ENCODE measurements around the gene NIBAN1.
"Not testable (repeated sequence)": the region's sequence is repeated elsewhere in the genome, so short reads cannot be mapped to it uniquely, and the experiment has no call there.

The NIBAN1 gene

DNA sequence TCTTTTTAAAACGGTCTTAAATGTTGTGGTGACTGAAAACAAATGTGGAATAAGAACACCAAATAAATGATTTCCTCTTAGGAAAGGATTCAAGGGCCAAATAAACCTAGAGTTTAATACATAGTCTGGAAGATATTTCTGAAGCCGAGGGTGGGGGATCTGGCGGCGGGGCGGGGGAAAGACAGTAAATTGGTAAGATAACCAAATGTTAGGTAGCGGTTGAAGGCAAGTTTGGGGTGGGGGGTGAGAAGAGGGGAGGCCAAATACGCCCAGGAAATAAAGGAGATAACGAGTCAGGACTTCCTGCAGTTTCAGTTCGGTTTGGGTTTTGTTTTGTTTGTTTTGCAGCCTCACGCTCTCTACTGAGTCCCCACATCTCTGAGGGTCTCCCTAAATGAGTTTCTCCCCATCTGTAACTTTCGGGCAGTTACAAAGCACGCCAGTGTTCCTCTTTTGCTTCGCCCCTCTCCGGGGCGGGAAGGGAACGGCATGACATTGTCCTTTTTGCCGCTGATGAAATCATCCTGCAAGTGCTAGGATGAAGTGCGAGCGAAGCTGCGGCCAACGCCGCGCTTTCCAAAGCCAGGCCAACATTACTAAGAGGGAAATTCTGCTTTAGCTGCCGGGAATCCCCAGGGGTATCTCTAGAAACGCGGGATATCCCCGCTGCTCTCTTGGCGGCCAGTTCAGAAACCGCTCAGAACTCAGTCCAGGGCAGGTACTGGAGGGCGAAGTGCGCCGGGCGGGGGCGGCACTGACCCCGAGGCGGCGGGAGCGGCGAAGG is 844 bp downstream of the NIBAN1 start:
- DNase-seq (ENCODE audit: low read depth), result peak; percentile 53

DNA sequence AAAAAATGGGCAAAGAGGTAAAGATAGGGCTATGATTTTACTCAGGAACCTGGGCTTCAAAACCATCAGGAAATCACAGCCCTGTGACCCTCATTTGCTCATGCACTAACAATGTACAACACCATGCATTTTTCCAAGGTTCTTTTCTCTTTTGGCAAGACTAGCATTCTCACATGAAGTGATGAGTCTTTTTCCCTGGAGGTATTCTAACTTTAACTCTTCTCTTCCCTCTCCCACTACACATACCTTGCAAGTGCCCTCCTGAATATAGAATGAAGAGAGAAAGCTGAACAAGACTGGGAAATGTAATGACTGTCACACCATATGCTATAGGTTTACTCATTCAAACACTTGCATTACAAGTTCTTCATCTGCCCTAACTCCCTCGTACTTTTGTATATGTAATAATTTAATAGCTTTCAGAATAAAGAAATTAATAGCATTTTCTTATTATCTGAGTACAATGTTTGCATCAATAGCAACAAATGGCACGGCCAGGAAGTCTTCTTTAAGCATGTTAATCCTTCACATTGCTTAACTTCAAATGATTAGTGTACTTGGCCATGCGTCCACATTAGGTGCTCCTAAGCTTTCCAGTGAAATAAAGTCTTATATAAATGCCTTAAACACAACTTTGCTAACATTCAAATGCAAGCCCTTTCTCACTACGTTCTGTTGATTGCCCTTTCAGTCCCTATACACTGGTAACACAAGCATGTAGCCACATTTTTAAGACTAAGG is 1.8 kb downstream of the NIBAN1 start:
- no peak for DNase-seq (ENCODE audit: low read depth)

- DNase-seq (ENCODE audit: low read depth), result no peak
Measured at GRCh38 chr1:184971522-184972265, 2.6 kb downstream of the NIBAN1 start.

- DNase-seq (ENCODE audit: low read depth), result no peak
Measured at GRCh38 chr1:184970691-184971161, 3.6 kb downstream of the NIBAN1 start.

DNA sequence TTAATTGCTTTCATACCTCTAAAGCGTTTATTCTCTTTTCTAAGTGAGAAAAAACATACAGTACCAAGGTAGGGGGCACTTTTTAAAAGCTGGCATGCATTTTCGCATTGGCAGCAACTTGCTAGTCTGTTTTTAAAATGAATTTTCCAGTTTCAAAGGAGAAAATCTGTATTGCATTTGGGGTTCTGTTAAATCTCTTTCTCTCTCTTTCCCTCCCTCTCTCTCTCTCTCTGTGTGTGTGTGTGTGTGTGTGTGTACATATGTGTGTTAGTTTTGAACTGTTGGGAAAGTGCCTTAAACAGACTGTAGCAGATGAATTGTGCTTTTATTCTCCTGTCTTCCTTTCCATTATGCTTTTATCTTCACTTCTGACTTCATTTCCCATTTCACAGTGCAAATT is 7.3 kb downstream of the NIBAN1 start:
- DNase-seq (ENCODE audit: low read depth), result no peak

GRCh38 chr1:184965944-184966860 is 8.1 kb downstream of the NIBAN1 start:
- no peak for DNase-seq (ENCODE audit: low read depth)

GRCh38 chr1:184965439-184965838 is 8.9 kb downstream of the NIBAN1 start:
- no peak for DNase-seq (ENCODE audit: low read depth)

GRCh38 chr1:184959626-184960025 is 14.7 kb downstream of the NIBAN1 start:
- DNase-seq (ENCODE audit: low read depth), result no peak

DNA sequence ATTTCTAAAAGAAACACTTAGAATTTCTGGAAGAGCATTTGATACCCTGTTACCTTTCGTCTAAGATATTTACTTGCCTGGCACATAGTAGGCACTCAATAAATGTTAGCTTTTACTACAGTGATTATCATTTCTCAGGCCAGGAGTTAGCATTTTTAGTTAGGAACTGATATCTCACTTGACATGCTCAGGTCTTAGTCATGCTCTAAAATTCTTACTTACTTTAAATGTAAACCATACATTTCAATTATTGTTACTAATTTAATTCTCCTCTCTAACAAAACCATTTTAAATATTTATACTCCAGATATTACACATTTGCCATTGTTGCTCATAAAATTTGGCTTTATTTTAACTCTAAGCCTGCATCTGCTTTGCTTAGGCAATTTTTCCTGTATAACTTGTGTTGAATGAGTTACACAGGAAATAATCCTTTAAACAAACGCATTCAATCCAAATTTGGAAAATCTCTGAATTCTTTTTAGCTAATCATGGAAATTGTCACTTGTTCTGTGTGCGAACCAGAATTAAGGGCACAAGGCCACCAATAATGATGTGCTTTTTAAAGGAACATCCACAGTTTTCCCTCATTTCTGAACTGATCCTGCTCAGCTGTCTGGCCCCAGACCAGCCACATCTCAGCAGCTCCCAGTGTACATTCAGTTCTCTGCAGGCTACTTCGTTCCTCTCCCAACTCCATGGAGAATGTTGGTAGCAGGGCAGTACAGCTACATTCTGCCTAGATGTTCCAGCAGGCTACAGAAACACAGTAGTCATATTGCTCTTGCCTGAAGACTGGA is 15.6 kb downstream of the NIBAN1 start:
- DNase-seq (ENCODE audit: low read depth), result no peak

DNA sequence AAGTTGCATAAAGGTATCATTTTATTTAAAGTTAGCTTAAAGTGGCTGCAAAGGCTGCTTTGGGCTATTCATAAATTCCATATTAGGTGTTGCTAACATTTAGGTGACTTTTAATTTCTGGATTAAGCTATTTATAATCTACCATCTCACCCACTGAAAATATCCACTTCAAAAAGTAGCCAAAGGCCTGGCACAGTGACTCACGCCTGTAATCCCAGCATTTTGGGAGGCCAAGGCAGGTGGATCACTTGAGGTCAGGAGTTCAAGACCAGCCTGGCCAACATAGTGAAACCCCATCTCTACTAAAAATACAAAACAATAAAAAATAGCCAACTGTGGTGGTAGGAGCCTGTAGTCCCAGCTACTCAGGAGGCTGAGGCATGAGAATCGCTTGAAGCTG is 16.4 kb downstream of the NIBAN1 start:
- not testable (repeated sequence) for DNase-seq (ENCODE audit: low read depth)

GRCh38 chr1:184956999-184957700 is 17.2 kb downstream of the NIBAN1 start:
- no peak for DNase-seq (ENCODE audit: low read depth)

DNA sequence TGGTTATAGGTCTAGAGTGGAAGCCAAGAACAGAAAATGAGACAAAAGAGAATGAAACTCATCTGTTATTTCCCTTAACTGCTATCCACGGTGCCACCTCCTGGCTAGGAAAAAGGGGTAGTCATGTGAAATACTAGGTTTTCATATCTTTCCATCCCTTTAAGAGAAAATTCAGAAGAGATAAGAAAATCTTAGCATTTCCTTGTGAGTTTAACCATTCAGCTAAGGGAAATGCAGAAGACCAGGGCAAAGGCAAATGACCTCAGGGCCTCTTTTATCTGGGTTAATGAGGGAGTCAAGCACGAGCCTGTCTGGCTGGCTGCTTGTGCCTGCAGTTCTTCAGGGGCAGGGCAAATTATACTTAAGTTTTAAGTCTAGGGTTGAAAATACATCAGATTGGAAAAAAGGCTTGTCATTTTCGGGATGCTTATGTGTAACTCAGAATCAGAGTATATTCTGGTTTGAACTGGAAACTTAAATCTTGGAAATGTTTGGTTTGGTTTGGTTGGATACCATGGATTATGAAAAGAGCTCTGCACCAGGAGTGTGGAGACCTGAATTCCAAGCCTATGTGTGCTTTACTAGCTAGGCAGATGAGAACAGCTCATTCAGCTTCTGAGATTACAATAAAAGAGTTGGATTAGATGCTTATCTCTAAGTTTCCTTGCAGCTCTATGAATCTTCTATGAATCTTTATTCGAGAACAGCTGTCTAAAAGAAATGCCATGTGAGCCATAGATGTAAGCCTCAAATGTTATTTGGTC is 19.9 kb downstream of the NIBAN1 start:
- no peak for DNase-seq (ENCODE audit: low read depth)

DNA sequence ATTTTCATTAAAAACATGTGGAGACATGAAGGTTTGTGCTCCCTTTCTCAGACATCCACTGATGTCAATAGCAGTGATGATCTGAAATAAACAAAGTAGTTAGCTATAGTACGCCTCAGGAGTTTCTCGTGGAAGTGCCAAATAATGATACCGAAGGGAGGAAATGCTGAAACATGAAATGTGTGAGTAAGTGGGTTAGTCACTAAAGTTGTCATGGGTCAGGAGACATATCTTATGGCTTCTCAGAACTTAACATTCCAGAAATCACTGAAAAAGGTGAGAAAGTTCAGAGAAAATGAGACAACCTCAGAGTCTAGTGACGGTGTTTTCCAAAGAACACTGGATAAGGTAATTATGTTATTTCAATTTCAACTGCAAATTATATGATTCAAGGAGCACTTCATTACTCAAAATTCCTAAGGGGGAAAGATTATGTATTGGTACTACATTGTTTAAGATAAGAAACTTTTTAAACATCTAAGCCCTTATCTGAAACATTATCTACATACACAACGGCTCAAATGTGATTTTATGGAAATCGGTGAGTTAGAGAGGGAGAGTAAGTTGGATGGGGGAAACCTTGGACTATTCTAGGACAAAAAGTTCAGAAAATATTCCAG is 20.6 kb downstream of the NIBAN1 start:
- DNase-seq (ENCODE audit: low read depth), result no peak

DNA sequence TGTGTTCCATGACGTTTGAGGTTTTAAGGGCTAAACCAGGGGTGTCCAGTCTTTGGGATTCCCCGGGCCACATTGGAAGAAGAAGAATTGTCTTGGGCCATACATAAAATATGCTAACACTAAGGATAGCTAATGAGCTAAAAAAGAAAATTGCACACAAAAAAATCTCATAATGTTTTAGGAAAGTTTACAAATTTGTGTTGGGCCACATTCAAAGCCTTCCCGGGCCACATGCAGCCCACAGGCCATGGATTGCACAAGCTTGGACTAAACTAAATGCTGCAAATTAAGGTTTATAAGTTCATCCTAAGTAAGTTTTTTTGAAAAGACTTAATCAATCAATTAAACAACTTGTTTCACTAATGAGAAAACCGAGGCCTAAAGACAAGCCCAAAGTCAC is 21.9 kb downstream of the NIBAN1 start:
- no peak for DNase-seq (ENCODE audit: low read depth)

- no peak for DNase-seq (ENCODE audit: low read depth)
Measured at GRCh38 chr1:184951788-184952187, 22.5 kb downstream of the NIBAN1 start.

- DNase-seq (ENCODE audit: low read depth), result no peak
Measured at GRCh38 chr1:184950906-184951305, 23.4 kb downstream of the NIBAN1 start.

- no peak for DNase-seq (ENCODE audit: low read depth)
Measured at GRCh38 chr1:184950227-184950626, 24.1 kb downstream of the NIBAN1 start.

DNA sequence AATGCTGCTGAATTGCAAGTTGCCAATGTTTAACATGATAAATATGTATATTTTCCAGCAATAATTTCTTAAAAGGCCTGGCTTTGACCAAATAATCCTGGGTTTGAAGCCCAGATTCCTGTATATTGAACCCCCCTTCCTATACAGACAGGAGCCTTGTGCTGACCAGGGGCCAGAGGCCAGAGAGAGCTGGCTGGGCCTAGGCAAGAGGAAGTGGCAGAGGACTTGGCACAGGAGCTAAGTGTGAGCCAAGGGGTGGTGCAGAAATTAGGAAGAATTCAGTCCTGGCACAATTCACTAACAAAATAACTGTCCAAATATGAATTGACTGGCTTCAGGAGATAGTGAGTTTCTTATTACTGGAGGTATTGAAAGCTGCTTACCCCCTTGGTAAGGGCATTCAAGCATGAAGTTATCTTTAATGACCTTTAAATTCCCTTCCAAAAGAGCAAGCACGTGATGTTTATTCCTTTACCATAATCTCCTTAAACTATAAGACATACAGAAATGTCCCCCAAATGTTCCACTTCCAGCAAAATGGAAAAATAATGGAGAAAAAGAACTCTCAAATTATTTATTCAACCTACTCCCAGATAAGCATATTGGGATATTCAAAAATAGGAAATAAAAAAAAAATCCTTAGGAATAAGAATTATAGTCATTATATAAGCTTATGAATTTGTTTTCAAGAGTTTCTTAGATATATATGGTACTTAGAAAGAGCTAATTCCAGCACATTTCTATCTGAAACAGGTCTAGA is 26.6 kb downstream of the NIBAN1 start:
- DNase-seq (ENCODE audit: low read depth), result no peak

Measured in activated T-cell treated with anti-CD3 and anti-CD28 coated beads for 24 hours (primary cell).